ENCODE measurements around the gene BCDIN3D.
"Not testable (repeated sequence)": the region's sequence is repeated elsewhere in the genome, so short reads cannot be mapped to it uniquely, and the experiment has no call there.

The BCDIN3D gene

DNA sequence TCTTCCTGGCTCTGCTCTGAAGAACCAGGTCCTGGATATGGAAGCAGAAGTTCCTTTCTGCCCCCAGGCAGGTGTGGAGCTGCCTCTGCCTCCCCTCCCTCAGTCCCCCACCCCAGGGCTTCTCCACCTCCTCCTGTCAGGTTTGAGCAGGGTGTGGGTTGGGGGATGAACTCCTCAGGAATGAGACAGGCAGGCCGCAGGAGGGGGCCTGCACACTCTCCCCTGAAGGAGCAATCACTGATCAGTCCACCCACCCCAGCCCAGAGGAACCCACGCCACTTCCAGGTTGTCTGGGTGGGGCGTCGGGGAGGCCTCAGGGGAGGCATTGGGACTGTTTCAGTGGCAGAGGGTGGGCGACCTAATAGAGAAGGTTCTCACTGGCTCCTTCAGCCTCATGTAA is 34.2 kb upstream of the BCDIN3D start:
- DNase-seq (ENCODE audit: low read depth in 1 of 2, low spot score in 1 of 2) = no peak

DNA sequence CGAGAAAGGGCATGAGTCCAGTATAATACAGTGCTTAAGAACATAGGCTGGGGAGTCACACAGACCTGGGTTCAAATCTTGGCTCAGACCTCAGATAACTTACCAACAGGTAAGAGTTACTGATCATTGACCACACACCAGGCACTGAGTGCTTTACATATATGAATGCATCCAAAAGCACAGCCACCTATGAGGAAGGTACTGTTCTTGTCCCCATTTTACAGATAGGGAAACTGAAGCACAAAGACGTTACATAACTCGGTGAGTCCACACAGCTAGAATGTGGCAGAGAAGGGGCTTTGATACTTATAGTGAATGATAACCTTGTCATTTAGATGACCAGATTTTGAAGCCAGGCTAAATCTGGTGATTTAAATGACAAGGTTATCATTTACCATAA is 33.2 kb upstream of the BCDIN3D start:
- DNase-seq (ENCODE audit: low read depth in 1 of 2, low spot score in 1 of 2) = no peak

DNA sequence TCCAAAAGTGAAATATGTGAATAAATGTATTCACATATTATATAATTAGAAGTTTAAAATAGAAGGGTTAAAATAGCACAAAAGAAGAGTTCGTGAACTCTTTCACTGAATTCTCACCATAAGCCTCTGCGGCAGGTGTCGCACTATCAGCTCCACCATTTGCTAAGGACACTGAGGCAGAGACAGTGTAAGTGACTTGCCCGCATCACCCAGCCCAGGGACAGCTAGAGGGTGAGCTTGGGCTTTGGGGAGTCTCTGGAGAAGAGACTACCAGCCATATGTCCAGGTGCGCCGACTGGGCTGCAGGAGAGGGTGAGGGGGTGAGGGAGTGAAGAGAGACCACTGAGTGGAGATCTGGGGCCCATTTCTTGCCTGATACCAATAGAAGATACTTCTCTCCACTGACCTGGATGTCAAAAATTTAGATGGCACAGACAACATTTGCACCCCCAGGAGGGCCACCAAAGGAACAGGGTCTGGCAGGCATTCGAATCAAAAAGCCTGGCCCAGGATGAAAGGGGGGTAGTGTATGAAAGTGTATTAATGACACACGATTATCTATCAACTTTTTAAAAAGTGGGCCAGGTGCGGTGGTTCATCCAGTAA is 32.3 kb upstream of the BCDIN3D start:
- no peak for DNase-seq (ENCODE audit: low read depth in 1 of 2, low spot score in 1 of 2)

DNA sequence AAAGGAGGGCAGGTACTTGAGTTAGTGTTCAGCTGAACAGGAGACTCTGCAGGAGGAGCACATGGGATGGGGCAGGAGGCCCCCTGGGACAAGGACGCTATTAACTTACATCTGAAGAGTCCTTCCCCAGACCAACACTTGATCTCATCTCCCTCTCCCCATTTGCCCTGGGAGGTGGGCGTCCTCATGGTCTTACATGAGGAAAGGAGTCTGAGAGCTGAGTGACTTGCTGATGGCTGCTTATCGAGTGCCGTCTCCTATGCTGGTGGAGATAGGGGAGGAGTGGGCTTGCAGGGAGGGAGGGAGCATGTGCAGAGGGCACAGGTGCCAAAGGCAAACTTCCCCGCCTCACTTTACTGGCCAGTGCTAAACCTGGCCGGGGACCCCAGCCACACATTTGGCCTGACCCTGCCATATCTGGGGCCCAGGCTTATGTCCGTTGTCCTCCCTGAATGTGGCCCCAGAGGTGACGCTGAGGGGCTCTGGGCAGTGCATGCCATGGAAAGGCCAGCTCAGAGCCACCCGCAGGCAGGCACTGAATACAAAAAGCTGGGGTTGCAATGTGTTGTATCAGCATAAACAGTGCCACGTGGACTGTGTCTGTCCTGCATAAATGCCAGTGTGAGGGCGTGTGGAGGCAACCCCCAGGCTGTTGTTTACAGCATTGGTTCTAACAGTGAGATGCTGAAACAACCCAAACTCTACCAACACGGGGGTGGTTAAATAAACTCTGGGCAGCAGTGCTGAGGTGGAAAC is 31.4 kb upstream of the BCDIN3D start:
- DNase-seq (ENCODE audit: low read depth in 1 of 2, low spot score in 1 of 2) = no peak

DNA sequence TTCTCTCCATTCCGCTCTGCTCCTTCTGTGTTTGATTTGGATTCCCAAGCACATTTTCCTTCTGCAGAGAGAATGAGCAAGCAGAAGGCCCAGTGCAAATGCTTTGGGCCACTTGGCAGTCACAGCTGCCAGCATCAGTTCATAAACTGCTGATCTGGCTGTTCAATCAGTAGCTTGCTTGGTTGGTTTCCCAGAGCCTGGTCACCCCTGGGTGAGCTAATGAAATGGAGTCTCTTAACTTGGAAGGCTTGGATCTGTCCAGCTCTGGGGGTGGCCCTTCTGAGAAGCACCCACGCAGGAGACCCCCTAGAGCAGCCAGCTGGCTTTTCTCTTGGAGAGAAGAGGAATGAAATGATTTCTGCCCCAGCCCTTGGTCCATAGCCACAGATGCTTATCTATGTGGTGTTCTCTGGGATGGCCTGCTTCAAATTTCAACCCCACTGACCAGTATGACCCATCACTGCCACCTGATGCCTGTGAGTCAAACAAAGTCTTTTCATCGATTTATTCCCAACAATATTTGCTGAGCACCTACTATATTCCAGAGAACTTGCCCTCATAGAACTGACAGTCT is 30.5 kb upstream of the BCDIN3D start:
- DNase-seq (ENCODE audit: low read depth in 1 of 2, low spot score in 1 of 2) = no peak

DNA sequence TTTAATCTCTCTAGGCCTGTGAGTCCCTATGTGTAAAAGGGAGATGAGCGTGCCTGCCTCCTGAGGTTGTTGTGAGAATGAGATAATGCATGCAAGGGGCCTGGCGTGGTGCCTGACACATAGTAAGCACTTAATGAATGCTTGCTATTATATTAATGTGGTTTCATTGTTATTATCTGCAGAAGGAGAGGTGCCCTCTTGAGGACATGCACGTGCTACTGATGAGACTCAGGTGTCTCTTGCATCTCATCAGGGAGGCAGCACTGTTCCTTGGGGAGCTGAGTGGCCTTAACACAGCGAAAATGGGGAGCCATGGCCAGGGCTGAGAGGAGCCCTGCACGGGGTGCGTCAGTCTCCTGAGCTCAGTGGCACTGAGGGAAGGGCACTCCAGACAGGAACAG is 29.9 kb upstream of the BCDIN3D start:
- DNase-seq (ENCODE audit: low read depth in 1 of 2, low spot score in 1 of 2) = no peak

DNA sequence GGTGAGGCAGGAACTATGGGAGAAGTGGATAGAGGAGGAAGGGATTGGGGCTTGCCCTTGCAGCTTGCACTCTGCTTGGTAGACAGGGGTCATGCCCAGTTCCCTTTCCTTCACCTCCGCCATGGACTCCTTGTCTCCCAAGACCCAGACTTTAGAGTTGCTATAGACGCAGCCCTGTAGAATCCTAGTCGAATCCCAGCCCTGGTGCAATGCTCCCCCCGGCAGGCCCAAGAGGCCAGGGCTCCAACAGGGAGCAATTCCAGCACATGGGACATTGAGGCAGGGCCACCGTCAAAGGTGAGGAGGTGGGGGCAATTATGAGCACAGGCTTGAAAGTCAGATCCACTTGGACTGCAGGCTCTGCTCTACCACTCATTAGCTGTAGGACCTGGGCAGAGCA is 29.5 kb upstream of the BCDIN3D start:
- DNase-seq (ENCODE audit: low read depth in 1 of 2, low spot score in 1 of 2) = no peak

DNA sequence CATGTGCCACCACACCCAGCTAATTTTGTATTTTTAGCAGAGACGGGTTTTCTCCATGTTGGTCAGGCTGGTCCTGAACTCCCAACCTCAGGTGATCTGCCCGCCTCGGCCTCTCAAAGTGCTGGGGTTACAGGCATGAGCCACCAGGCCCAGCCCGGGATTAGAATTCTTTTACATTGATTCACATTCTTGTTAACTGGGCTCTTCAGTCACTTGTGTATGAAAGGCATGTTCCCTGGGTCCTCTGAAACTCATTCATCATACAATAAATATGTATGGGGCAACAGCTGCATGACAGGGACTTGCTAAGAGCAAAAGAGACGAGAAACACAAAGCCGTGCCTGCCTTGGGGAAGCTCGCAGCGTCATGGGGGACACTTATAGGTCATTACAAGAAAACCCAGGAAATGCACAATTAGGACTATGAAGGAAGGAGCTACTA is 28.9 kb upstream of the BCDIN3D start:
- DNase-seq (ENCODE audit: low read depth in 1 of 2, low spot score in 1 of 2) = not testable (repeated sequence)

DNA sequence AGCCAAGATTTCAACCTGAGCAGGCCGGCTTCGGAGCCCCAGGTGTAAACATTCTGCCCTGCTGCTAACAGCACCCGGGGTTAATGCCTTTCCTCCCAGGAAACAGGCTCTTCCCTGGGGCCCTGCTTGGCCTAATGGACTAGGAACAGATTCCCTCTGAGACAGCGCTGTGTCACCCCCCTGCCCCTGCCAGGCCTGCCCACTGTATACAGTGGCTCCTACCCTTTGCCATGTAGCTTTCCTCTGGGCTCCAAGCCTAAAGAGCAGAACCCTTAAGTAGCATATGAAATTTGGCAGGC is 28.3 kb upstream of the BCDIN3D start:
- DNase-seq (ENCODE audit: low read depth in 1 of 2, low spot score in 1 of 2) = no peak

DNA sequence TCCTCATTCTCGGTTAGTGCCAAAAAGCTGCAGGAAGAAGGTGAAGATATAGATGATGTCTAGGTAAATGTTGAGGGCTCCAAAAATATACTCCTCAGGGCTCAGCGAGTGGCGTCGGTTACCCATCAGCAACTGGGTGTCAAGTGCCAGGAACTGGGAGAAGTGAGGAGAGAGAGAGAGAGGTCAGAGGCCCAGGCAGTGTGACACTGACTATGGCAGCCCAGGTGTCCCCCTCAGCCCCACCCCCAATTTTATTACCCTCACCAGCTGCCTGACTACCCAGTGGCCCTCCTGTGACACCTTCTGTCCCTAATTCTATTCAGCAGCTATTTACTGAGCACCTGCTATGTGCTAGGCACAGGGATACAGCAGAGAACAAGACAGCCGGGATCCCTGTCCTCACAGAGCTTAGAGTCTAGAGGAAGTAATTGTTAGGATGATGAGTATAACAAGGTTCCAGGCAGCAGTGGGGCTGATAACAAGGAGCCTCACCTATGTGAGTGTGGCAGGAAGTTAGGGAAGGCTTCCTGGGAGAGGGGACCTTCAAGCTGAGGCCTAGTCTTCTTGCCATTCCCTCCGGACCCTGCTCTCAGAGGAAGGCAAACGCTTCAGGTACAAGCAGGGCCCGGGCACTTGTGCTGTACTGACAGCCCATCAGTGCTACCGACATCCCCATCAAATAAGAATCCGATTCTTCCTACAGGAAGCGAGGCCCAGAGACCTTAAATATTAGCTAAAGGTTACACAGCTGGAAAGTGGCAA is 27.8 kb upstream of the BCDIN3D start:
- no peak for DNase-seq (ENCODE audit: low read depth in 1 of 2, low spot score in 1 of 2)

DNA sequence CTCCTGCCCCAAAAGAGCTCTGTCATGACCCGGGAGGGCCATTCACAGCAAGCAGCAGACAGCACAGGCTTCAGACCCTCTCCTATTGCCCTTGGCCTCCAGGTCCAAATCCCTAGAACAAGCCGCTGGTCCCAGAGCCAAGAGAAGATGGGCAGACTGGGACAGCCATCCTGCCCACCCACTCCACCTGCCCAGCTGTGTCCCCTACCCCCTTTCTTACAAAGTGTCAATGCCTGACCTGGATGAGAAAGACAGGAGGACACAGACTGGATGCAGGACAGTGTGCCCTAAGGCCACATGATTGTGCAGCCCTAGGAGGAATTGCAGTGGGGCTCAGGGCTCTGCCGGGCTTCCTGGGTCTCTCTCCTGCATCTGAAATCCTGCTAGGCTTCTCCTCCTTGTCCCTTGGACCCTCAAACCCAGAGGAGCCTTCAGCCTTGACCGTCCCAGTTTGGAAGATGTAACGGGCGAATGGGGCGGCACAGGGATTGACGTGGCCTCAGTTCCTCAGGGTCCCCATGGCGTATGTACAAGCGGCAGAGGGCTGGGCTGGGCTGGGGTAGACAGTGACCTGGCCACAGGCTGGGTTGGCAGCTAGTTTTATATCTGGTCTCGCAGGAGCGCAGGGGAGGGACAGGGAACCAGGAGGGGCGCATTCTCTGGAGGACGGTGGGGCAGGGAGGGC is 27.1 kb upstream of the BCDIN3D start:
- DNase-seq (ENCODE audit: low read depth in 1 of 2, low spot score in 1 of 2) = no peak

DNA sequence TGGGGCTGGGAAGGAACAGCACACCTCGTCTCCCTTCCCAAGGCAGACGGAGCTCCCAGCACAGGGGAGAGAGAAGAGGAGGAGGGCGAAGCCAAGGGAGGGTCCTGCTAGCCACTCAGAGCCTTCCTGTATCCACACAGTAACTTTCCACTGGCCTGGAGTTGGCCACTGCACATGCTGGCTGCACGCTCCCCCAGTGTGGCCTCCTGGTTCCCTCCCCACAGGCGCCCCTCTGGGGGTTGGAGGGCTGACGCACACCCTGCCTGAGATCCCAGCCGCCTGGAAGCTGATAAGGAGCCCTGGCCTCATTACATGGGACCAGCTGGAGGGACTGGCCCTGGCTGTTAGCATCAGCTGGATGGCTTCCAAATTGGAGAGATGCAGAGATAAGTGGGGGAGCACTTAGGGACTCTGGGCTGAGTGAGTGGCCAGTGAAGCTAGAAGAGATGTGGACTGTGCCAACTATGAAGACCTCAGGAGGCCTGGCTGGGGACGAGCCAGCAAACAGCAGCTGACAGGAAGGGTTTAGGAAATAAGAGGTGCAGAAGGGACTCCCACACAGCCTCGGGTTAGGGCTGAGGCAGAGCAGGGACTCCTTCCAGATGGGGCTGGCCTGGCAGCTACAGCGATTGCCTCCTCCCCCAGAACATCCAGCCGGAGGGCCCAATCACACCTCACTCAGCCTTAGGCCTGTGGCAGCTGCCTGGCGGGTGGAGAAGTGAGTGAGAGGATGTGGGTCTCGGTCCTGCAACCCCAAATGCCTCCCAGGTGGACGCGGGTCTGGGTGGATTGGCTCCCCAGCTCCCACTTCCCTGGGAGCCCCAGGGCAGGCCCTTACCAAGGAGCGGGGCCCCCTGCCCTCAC is 26.3 kb upstream of the BCDIN3D start:
- no peak for DNase-seq (ENCODE audit: low read depth in 1 of 2, low spot score in 1 of 2)

DNA sequence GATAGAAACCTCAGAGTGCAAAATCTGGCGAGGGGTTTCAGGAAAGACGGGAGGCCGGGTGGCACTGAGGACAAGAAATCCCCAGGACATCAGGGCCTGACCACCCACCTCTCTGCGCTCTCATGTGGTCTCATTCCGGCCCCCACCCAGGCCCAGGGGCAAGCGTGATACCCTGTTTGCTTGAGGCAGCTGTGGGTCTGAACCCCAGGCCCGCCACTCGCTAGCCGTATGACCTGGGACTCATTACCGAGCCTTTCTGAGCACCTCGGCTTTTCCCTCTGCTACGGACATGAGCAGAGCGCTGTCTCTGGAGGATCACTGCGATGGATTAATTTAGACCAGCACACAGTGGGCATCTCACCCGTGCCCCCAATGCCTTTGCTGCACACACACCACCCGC is 25.5 kb upstream of the BCDIN3D start:
- no peak for DNase-seq (ENCODE audit: low read depth in 1 of 2, low spot score in 1 of 2)

DNA sequence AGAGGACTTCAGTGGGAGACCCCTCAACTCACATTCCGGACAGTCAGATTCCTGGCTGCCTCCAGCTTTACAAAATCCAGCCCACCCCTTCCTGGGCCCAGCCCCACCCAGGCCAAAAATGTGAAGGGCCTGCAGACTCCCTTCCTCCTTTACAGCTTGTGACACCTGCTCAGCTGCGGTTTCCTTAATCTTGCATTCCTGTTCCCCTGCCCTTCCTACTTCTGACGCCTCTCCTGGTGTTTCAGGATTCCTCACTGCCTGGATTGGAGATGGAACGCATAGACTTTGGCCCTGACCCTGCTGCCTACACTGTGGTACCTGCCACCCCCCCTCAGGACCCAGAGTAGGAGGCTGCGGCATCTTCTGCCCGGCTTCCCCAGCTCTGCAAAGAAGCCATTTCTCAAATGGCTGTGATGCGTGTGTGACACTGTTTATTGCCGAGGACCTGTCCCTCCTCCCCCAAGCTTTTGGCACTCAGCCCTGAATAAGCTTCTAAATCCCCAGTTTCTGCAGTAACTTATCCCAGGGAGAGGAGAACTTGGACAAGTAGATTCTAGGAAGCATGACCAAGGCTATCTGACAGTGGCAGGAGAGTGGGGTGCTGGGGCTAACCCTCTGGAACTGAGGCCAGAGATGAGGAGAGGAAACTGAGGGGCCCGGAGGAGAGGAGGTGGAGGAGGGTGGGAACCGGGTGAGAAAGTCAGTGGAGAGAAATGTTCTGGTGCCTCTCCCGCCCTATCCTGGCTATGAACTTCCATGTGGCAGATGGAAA is 24.9 kb upstream of the BCDIN3D start:
- no peak for DNase-seq (ENCODE audit: low read depth in 1 of 2, low spot score in 1 of 2)

DNA sequence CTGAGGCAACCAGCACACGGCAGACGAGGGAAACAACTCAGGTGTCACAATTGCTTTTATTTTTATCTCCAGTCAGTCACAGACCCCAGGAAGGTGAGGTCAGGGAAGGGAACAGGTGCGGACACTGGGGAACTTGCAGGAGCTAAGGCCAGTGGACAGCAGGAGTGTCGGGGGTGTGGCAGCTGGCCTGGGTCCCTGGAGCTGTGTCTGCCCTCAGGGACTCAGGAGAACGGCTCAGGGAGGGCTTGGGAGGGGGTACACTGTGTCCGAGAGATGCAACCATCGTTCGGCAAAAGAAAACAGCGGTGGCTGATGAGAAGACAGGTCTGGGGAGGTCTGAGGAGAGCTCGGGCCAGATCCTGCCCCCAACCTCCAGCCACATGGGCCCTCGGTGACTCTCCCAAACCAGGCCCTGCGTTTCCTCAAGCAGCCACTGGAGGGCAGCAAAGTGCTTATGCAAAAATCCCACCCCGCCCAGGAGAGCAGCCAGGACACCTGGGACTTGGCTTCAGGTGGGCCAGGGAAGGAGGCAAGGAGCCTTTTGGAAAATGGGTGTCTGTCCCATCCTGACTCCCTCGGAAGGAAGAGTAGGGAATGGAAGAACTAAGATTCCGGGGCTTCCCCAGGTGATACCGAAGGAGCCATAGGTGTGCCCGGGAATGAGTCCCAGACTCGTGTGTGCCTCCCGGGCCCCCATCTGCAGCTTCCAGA is 24.1 kb upstream of the BCDIN3D start:
- peak; percentile 54 to 70 for DNase-seq (ENCODE audit: low read depth in 1 of 2, low spot score in 1 of 2)

DNA sequence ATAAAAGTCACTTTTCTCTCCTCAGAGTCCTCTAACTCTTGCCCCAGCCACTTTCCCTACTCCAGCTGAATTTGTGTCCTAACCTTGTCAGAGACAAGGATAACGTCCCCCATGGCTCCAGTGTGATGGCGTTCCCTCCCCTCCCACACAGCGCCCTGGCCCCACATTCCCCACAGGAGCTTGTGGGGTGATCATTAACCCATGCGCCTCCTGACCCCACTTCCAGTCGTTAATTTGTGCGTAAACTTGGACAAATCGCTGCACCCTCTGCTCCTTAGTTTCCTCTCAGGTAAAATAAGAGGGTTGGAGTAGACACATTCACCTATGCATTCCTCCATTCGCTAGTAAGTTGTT is 22.9 kb upstream of the BCDIN3D start:
- DNase-seq (ENCODE audit: low read depth in 1 of 2, low spot score in 1 of 2) = no peak

DNA sequence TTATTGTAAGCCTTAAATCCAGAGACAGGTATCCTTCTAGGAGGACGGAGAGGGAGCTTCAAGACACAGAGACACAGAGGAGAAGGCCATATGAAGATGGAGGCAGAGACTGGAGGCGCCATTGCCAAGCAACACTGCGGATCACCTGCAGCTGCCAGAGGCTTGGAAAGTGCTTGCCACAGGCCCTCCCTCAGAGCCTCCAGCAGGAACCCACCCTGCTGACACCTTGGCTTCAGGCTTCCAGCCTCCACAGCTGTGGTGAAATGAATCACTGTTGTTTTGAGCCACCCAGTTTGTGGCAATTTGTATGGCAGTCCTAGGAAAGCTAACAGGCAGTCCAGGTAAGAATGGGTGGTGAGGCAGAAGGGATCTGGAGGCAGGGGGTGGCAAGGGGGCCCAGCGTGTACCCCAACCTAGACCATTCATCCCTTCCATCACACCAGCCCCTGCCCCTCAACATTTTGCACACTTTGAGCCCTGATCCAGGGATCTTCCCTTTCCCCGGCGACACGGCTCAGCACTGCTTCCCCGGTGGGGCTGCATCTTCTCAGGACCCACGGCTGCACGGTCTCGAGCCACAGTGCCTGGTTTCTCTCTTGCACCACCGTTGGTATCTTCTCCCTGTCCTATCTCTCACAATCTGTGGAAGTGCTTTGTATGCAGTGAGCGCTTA is 22.3 kb upstream of the BCDIN3D start:
- no peak for DNase-seq (ENCODE audit: low read depth in 1 of 2, low spot score in 1 of 2)

DNA sequence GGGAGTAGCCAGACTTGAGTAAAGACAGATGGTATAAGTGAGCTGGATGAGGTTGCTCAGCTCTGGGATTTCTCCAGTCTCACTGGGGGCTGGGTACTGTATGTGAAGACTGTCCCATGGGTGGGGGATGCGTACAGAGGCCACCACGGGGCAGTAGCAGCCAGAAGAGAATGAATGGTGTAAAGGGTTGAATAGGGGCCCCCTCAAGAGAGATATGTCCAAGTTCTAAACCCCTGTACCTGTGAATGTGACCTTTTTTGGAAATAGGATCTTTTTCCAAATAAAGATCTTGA is 21.8 kb upstream of the BCDIN3D start:
- no peak for DNase-seq (ENCODE audit: low read depth in 1 of 2, low spot score in 1 of 2)
